HCT116 (cell line): ENCODE measurements around the gene MTUS2. TPM values are rescaled to one million over a fixed set of nuclear protein-coding genes. Genes with fewer than 3 reads are reported as not detected.

Experiments used
- ATAC-seq: fragments of 200-7000 bp; cut with Tn5 transposase; 2 replicates; pipeline ENCODE4 v1.9.1; 2020; ENCODE audit warnings: mild to moderate bottlenecking, moderate library complexity
- BruUV-seq: library from RNA; stranded (reverse); fragments of 400-500 nt; replicated peaks from 2 replicates; lab custom pipeline; 2021; lab: Mats Ljungman, UMichigan
- CTCF ChIA-PET: fragments of 300-600 bp; sonication (Branson Sonifier 250); formaldehyde crosslinking; loops from one replicate; lab custom pipeline; 2021; ENCODE audit warnings: antibody characterized with exemption; lab: Charles Lee
- POLR2A ChIA-PET: fragments of 300-600, 350-600 bp; sonication (Branson Sonifier 250); formaldehyde crosslinking; loops from one replicate; lab custom pipeline; 2021; ENCODE audit warnings: antibody characterized with exemption; lab: Charles Lee
- RAD21 ChIA-PET, 2 experiments: fragments of 300-600 bp; sonication (Branson Sonifier 250); formaldehyde crosslinking; loops; one replicate each; lab custom pipeline; 2023; ENCODE audit warnings: low total read pairs in 2 of 2; ENCODE audit not compliant: uncharacterized antibody in 2 of 2, unreplicated experiment in 2 of 2, low non-redundant PET in 1 of 2; lab: Charles Lee
- DNase-seq: peaks from one replicate; pipeline ENCODE4 v3.0.0-alpha.2; 2010; ENCODE audit warnings: low read depth, low spot score
- H2AFZ ChIP-seq: fragments of 200-600 bp; shearing (Covaris generic), sonication (generic); 2 replicates; pipeline ENCODE4 v1.6.1; 2017; ENCODE audit warnings: low read depth, mixed run types, mixed read lengths, antibody characterized with exemption, low read length; ENCODE audit not compliant: poor library complexity, severe bottlenecking
- H3K27ac ChIP-seq: 2 replicates; pipeline ENCODE4 v1.5.1; 2012; ENCODE audit warnings: low read depth, low read length
- H3K27me3 ChIP-seq: fragments of 200-600 bp; sonication (generic); 2 replicates; pipeline ENCODE4 v1.6.1; 2016; ENCODE audit warnings: mixed run types, low read length, mixed read lengths; ENCODE audit not compliant: insufficient read depth
- H3K36me3 ChIP-seq, 2 experiments: fragments of 200-500 bp in 1 of 2; fragments of 200-600 bp in 1 of 2; sonication (Bioruptor generic) in 1 of 2; sonication (generic) in 1 of 2; 2 replicates each; pipeline versions ENCODE4 v1.5.1 to v1.6.1; 2014 to 2016; ENCODE audit warnings: low read length in 2 of 2, inconsistent platforms in 1 of 2, mixed read lengths in 1 of 2, mixed run types in 1 of 2; ENCODE audit not compliant: insufficient read depth in 2 of 2, control insufficient read depth in 1 of 2
- H3K4me1 ChIP-seq, 2 experiments: fragments of 200-600 bp in 1 of 2; sonication (generic) in 1 of 2; 2 replicates each; pipeline versions ENCODE4 v1.5.1 to v1.6.1; 2012 to 2017; ENCODE audit warnings: low read length in 2 of 2, inconsistent platforms in 1 of 2, mild to moderate bottlenecking in 1 of 2, mixed read lengths in 1 of 2, mixed run types in 1 of 2, moderate library complexity in 1 of 2; ENCODE audit not compliant: insufficient read depth in 2 of 2, control insufficient read depth in 1 of 2
- H3K4me2 ChIP-seq: fragments of 200-600 bp; sonication (generic); 2 replicates; pipeline ENCODE4 v1.6.1; 2017; ENCODE audit warnings: mixed run types, low read length, mixed read lengths
- H3K4me3 ChIP-seq, 2 experiments: fragments of 200-600 bp in 1 of 2; sonication (generic) in 1 of 2; replicated peaks in 1 of 2; 2 replicates each; pipeline ENCODE4 v1.5.1; 2011 to 2016; ENCODE audit warnings: low read length in 2 of 2, control low read depth in 1 of 2, low read depth in 1 of 2, mild to moderate bottlenecking in 1 of 2, mixed read lengths in 1 of 2, mixed run types in 1 of 2
- H3K79me2 ChIP-seq: fragments of 200-600 bp; sonication (generic); 2 replicates; pipeline ENCODE4 v1.6.1; 2017; ENCODE audit warnings: mild to moderate bottlenecking, mixed run types, low read length, moderate library complexity, mixed read lengths; ENCODE audit not compliant: insufficient read depth
- H3K9ac ChIP-seq: fragments of 200-600 bp; sonication (generic); 2 replicates; pipeline ENCODE4 v1.6.1; 2016; ENCODE audit warnings: low read length, mixed read lengths
- H3K9me2 ChIP-seq: fragments of 200-600 bp; sonication (generic), shearing (Covaris generic); 2 replicates; pipeline ENCODE4 v1.6.1; 2017; ENCODE audit warnings: mixed run types, mild to moderate bottlenecking, moderate library complexity; ENCODE audit not compliant: insufficient read depth
- H3K9me3 ChIP-seq, 2 experiments: fragments of 200-500 bp in 1 of 2; fragments of 200-600 bp in 1 of 2; sonication (Bioruptor generic) in 1 of 2; sonication (generic) in 1 of 2; 2 replicates each; pipeline ENCODE4 v1.6.1; 2014 to 2017; ENCODE audit warnings: low read length in 2 of 2, mixed read lengths in 2 of 2, inconsistent platforms in 1 of 2, low read depth in 1 of 2, mild to moderate bottlenecking in 1 of 2, mixed run types in 1 of 2, moderate library complexity in 1 of 2; ENCODE audit not compliant: control insufficient read depth in 1 of 2, insufficient read depth in 1 of 2
- H4K20me1 ChIP-seq: fragments of 200-600 bp; sonication (generic), shearing (Covaris generic); 2 replicates; pipeline ENCODE4 v1.6.1; 2017; ENCODE audit warnings: mixed run types, mild to moderate bottlenecking, moderate library complexity; ENCODE audit not compliant: insufficient read depth
- ATF3 ChIP-seq: IDR thresholded peaks from 2 replicates; pipeline ENCODE4 v1.6.1; 2012
- CBX3 ChIP-seq: IDR thresholded peaks from 2 replicates; pipeline ENCODE4 v1.6.1; 2012; ENCODE audit warnings: low read depth
- CEBPB ChIP-seq: IDR thresholded peaks from 2 replicates; pipeline ENCODE4 v1.6.1; 2012; ENCODE audit warnings: low read depth
- EGR1 ChIP-seq: IDR thresholded peaks from 2 replicates; pipeline ENCODE4 v1.6.1; 2012; ENCODE audit warnings: low read depth
- ELF1 ChIP-seq: IDR thresholded peaks from 2 replicates; pipeline ENCODE4 v1.6.1; 2012; ENCODE audit warnings: low read depth, borderline replicate concordance
- EZH2phosphoT487 ChIP-seq: fragments of 200-600 bp; IDR thresholded peaks from 2 replicates; pipeline ENCODE4 v1.6.1; 2018; ENCODE audit warnings: antibody characterized with exemption, borderline replicate concordance
- FOSL1 ChIP-seq: IDR thresholded peaks from 2 replicates; pipeline ENCODE4 v1.6.1; 2012; ENCODE audit warnings: low read depth
- JUND ChIP-seq: IDR thresholded peaks from 2 replicates; pipeline ENCODE4 v1.6.1; 2012
- RAD21 ChIP-seq: IDR thresholded peaks from 2 replicates; pipeline ENCODE4 v1.6.1; 2012; ENCODE audit warnings: low read depth, mild to moderate bottlenecking
- REST ChIP-seq: IDR thresholded peaks from 2 replicates; pipeline ENCODE4 v1.6.1; 2012; ENCODE audit warnings: low read depth
- SIN3A ChIP-seq: IDR thresholded peaks from 2 replicates; pipeline ENCODE4 v1.6.1; 2012; ENCODE audit warnings: low read depth
- YY1 ChIP-seq: IDR thresholded peaks from 2 replicates; pipeline ENCODE4 v1.6.1; 2011; ENCODE audit warnings: low read length, low read depth, moderate library complexity, mild to moderate bottlenecking; ENCODE audit not compliant: insufficient replicate concordance; ENCODE audit errors: extremely low read depth
- ZFX ChIP-seq: fragments of 450-650 bp; IDR thresholded peaks from 2 replicates; pipeline ENCODE4 v1.6.1; 2017
- intact Hi-C: fragments of 100-400 bp; cut with micrococcal nuclease; formaldehyde crosslinking; loops from 2 replicates; pipeline ENCODE4 v1.10.0; 2022
- total RNA-seq: library from RNA; stranded (reverse); gene quantifications from one replicate; pipeline ENCODE4 v1.2.1, GENCODE V29; 2021; ENCODE audit not compliant: unreplicated experiment

Gene MTUS2
- total RNA-seq, 1 experiment from 2014 or later: 0.02 TPM

GRCh38 chr13:28856287-28856686 is 36.1 kb downstream of the MTUS2 start:
- Histone ChIP-seq H4K20me1 (no peaks in the 10 kb centered on the region), H3K4me1 (no peaks in the 10 kb centered on the region), H3K4me2 (no peak overlapping the region), H3K36me3 (no peaks in the 10 kb centered on the region), H3K9me3 (no peaks in the 10 kb centered on the region), H3K27me3 (peaks cover 74% of the 10 kb centered on the region), H3K79me2 (no peaks in the 10 kb centered on the region), H3K4me3 (no peak overlapping the region), H3K27ac (no peak overlapping the region), H3K9ac (no peak overlapping the region), H3K9me2 (no peaks in the 10 kb centered on the region), H2AFZ (no peak overlapping the region)
- DNase-seq (no peak), ATAC-seq (no peak)
- TF ChIP-seq EZH2phosphoT487 (no peak), EGR1 (no peak), ATF3 (no peak), CBX3 (no peak), JUND (no peak), FOSL1 (no peak), RAD21 (no peak), CEBPB (no peak), ZFX (no peak), ELF1 (no peak), SIN3A (no peak), YY1 (no peak), REST (no peak)
- CTCF ChIA-PET: no interaction called here
- intact Hi-C loops: no loop called here
- no TSS peak for BruUV-seq
- RAD21 ChIA-PET: no interaction called here
- POLR2A ChIA-PET: no interaction called here
